Vagina (tissue), 2 donors: ENCODE data around the gene MEP1A. TPM values are rescaled to one million over a fixed set of nuclear protein-coding genes. Genes with fewer than 3 reads are reported as not detected.

Experiments
- DNase-seq, 2 donors: peaks; one replicate each; pipeline ENCODE4 v3.0.0-alpha.2; 2017; ENCODE audit errors: extremely low spot score in 2 of 2
- H3K27ac ChIP-seq: fragments of 200-600 bp; sonication (generic); one replicate; pipeline ENCODE4 v1.5.1; 2019
- H3K27me3 ChIP-seq: fragments of 200-600 bp; sonication (generic); one replicate; pipeline ENCODE4 v1.5.1; 2019
- H3K36me3 ChIP-seq, 2 donors: fragments of 200-600 bp; sonication (generic); one replicate each; pipeline ENCODE4 v1.5.1; 2017 to 2019
- H3K4me1 ChIP-seq: fragments of 200-600 bp; sonication (generic); one replicate; pipeline ENCODE4 v1.5.1; 2019
- H3K4me3 ChIP-seq, 2 donors: fragments of 200-600 bp; sonication (generic); 1 replicate in 1 of 2; 2 replicates in 1 of 2; pipeline ENCODE4 v1.5.1; 2016 to 2019
- H3K9me3 ChIP-seq: fragments of 200-600 bp; sonication (generic); one replicate; pipeline ENCODE4 v1.5.1; 2019
- POLR2A ChIP-seq, 2 donors: fragments of 450-650 bp; IDR thresholded peaks; one replicate each; pipeline ENCODE4 v1.6.1; 2017; ENCODE audit warnings: antibody characterized with exemption in 2 of 2, mild to moderate bottlenecking in 2 of 2, moderate library complexity in 2 of 2
- POLR2AphosphoS5 ChIP-seq, 2 donors: sonication (generic); formaldehyde crosslinking; IDR thresholded peaks; one replicate each; pipeline ENCODE4 v1.9.0; 2017; ENCODE audit warnings: antibody characterized with exemption in 2 of 2, mild to moderate bottlenecking in 2 of 2, low read depth in 1 of 2; ENCODE audit not compliant: insufficient read depth in 1 of 2
- intact Hi-C: fragments of 100-400 bp; cut with DNase I; formaldehyde crosslinking; loops from one replicate; pipeline ENCODE4 v1.15.1; 2023
- total RNA-seq: library from RNA; depleted of rRNA; stranded (reverse); fragments of >200 nt; gene quantifications from one replicate; pipeline ENCODE4 v1.2.3, GENCODE V29; 2016
- TF ChIP-seq, protein P1 (sequence below), 3 experiments: fragments of 450-650 bp in 2 of 3; fragments of 200-600 bp in 1 of 3; sonication (generic) in 1 of 3; IDR thresholded peaks; one replicate each; pipeline ENCODE4 v1.5.1; 2017 to 2019; ENCODE audit warnings: antibody characterized with exemption in 3 of 3, mild to moderate bottlenecking in 2 of 3, moderate library complexity in 2 of 3

MEP1A gene
- total RNA-seq, 1 donor from 2014 or later, result not detected

DNA sequence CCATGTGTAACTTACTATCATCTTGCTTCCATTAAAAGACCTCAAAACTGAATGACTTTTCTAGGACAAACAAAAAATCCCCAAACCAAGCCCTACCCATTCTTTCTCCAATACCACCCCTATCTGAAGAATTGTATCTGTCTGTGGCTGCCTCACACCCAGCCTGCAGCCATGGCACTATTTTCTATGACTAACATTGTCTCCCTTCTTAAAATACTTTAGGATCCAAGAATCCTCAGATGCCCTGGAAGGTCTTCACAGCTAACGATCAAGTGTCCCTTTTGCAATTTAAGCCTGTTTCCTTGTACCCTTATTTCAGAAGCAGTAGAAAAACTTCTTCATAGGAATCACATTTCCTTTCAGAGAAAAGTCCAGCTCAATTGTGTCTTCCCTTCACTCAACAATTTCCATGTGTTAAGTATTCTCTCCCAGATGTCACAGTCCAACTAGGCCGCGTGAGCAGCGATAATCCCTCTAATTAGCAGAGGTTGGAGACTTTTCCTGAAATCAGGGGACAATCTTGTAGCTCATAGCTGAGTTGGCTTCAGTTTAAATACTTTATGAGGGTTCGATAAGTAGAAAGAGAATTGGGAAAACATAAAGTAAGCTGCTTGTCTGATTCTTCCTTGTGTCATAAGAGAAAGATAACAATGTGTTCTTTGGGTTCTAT lies 5.2 kb upstream of the MEP1A start:
- Histone ChIP-seq H3K27me3 (no peaks in the 10 kb centered on the region), H3K4me1 (no peaks in the 10 kb centered on the region), H3K4me3 (no peak overlapping the region), H3K27ac (no peak overlapping the region), H3K9me3 (no peaks in the 10 kb centered on the region), H3K36me3 (no peaks in the 10 kb centered on the region)
- TF ChIP-seq POLR2A (IDR thresholded peaks at IDR 0.05) (no peak), POLR2AphosphoS5 (IDR thresholded peaks at IDR 0.05; ENCODE audit: insufficient read depth in 1 of 2, low read depth in 1 of 2) (no peak)
- TF ChIP-seq, protein P1, sequence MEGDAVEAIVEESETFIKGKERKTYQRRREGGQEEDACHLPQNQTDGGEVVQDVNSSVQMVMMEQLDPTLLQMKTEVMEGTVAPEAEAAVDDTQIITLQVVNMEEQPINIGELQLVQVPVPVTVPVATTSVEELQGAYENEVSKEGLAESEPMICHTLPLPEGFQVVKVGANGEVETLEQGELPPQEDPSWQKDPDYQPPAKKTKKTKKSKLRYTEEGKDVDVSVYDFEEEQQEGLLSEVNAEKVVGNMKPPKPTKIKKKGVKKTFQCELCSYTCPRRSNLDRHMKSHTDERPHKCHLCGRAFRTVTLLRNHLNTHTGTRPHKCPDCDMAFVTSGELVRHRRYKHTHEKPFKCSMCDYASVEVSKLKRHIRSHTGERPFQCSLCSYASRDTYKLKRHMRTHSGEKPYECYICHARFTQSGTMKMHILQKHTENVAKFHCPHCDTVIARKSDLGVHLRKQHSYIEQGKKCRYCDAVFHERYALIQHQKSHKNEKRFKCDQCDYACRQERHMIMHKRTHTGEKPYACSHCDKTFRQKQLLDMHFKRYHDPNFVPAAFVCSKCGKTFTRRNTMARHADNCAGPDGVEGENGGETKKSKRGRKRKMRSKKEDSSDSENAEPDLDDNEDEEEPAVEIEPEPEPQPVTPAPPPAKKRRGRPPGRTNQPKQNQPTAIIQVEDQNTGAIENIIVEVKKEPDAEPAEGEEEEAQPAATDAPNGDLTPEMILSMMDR (IDR thresholded peaks at IDR 0.05), result no peak
- intact Hi-C loops, result no loop called here
- DNase-seq, result no peak

DNA sequence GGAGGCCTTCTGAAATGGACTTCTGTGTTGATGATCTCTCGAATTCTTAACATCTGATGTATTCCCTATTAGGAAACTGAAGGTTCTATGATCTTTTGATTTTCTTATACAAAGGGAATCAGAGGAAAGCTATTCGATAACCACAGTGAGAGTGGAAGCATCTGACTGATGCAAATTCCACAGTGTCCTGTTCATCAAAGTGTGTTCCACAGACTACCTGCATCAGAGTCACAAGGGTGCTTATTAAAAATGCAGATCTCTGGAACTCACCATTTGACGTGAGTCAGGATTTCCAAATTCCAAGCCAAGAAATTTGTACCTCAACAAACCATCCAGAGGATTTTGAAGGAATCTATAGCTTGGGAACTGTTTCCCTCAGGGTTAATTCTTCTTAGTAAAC lies 4.4 kb upstream of the MEP1A start:
- H3K27me3 ChIP-seq, result no peaks in the 10 kb centered on the region
- TF ChIP-seq POLR2A (IDR thresholded peaks at IDR 0.05) (no peak), POLR2AphosphoS5 (IDR thresholded peaks at IDR 0.05; ENCODE audit: insufficient read depth in 1 of 2, low read depth in 1 of 2) (no peak)
- TF ChIP-seq, protein P1 (IDR thresholded peaks at IDR 0.05), result no peak
- H3K36me3 ChIP-seq, result no peaks in the 10 kb centered on the region
- H3K4me3 ChIP-seq, result no peak overlapping the region
- no peak for DNase-seq
- H3K9me3 ChIP-seq, result no peaks in the 10 kb centered on the region
- H3K27ac ChIP-seq, result no peak overlapping the region
- intact Hi-C loops, result no loop called here
- no peaks in the 10 kb centered on the region for H3K4me1 ChIP-seq

DNA sequence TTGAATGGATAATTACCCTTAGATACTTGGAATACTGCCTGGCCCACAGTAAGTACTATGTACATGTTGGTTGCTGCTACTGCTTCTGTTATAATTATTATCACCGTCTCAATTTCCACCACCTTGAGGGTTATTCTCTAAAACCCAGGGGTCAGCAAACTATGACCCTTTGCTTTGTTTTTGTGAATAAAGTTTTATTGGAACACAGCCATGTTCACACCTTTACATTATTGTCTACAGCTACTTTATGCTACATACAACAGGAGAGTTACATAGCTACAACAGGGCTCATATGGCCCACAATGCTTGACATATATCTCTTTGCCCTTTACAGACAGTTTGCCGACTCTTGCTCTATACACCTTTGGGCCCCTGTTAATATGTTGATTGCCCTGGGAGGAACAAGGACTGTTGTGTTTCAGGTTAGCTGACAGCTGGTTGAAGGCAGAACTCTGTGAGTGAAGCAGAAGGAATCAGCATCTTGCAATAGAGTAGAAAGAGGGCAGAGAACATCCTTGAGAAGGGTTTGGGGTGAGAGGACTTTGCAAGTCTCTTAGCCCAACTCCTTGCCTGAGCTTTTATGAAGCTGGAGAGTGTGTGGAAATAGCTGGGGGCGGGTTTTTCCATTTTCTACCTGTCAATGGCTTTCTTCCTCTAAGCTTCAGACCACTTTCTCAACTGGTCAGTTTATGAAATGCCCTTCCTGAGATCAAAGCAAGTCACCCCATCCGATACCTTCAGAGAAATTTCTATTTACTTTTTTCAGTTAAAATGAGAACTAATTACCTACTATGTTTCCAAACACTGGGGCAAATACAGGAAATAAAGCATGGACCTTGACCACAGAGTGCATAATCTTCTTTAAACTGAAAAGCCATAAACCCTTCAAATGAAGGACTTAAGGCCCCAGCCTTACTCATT lies 3.5 kb upstream of the MEP1A start:
- Histone ChIP-seq H3K4me1 (no peaks in the 10 kb centered on the region), H3K27ac (no peak overlapping the region), H3K36me3 (no peaks in the 10 kb centered on the region), H3K27me3 (no peaks in the 10 kb centered on the region), H3K4me3 (no peak overlapping the region), H3K9me3 (no peaks in the 10 kb centered on the region)
- TF ChIP-seq POLR2AphosphoS5 (IDR thresholded peaks at IDR 0.05; ENCODE audit: insufficient read depth in 1 of 2, low read depth in 1 of 2), result no peak
- no peak for TF ChIP-seq POLR2A (IDR thresholded peaks at IDR 0.05)
- TF ChIP-seq, protein P1 (IDR thresholded peaks at IDR 0.05), result no peak
- intact Hi-C loops, result no loop called here
- no peak for DNase-seq

DNA sequence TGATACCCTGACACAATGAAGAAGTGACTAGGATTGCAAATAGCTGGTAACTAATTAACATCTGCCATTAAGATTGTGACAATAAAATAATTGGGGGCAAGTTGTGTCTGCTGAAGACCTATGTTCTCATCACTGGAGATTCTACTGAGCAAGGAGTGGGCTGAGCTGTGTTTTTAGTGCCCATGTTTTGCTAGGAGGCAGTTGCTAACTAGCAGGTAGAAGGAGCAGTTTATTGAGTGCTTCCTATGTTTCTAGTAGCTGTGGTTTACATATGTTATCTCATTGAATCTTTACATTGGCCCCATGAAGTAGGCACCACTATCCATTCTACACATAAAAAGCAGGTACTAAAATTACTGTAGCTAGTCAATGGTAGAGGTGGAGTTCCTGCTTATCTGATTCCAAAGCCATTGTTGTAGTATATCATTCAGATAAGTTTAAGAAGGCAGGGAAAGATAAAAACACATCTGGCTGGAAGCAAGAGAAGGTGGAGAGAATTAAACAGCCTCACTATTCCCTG lies 2.8 kb upstream of the MEP1A start:
- H3K27ac ChIP-seq, result no peak overlapping the region
- H3K4me3 ChIP-seq, result no peak overlapping the region
- no peaks in the 10 kb centered on the region for H3K27me3 ChIP-seq
- no peaks in the 10 kb centered on the region for H3K4me1 ChIP-seq
- TF ChIP-seq, protein P1 (IDR thresholded peaks at IDR 0.05), result no peak
- no peak for TF ChIP-seq POLR2A (IDR thresholded peaks at IDR 0.05)
- TF ChIP-seq POLR2AphosphoS5 (IDR thresholded peaks at IDR 0.05; ENCODE audit: insufficient read depth in 1 of 2, low read depth in 1 of 2), result no peak
- intact Hi-C loops, result no loop called here
- H3K36me3 ChIP-seq, result no peaks in the 10 kb centered on the region
- DNase-seq, result no peak
- no peaks in the 10 kb centered on the region for H3K9me3 ChIP-seq
